C4-2B (cell line): ENCODE results near the gene TNFSF12.

Experiments
- ZFX ChIP-seq: fragments of 450-650 bp; IDR thresholded peaks from 2 replicates; pipeline ENCODE4 v1.6.1; 2017
- TF ChIP-seq, protein P1 (sequence below): fragments of 450-650 bp; conservative IDR thresholded peaks from 2 replicates; pipeline ENCODE4 v1.5.1; 2017; ENCODE audit warnings: mild to moderate bottlenecking

DNA sequence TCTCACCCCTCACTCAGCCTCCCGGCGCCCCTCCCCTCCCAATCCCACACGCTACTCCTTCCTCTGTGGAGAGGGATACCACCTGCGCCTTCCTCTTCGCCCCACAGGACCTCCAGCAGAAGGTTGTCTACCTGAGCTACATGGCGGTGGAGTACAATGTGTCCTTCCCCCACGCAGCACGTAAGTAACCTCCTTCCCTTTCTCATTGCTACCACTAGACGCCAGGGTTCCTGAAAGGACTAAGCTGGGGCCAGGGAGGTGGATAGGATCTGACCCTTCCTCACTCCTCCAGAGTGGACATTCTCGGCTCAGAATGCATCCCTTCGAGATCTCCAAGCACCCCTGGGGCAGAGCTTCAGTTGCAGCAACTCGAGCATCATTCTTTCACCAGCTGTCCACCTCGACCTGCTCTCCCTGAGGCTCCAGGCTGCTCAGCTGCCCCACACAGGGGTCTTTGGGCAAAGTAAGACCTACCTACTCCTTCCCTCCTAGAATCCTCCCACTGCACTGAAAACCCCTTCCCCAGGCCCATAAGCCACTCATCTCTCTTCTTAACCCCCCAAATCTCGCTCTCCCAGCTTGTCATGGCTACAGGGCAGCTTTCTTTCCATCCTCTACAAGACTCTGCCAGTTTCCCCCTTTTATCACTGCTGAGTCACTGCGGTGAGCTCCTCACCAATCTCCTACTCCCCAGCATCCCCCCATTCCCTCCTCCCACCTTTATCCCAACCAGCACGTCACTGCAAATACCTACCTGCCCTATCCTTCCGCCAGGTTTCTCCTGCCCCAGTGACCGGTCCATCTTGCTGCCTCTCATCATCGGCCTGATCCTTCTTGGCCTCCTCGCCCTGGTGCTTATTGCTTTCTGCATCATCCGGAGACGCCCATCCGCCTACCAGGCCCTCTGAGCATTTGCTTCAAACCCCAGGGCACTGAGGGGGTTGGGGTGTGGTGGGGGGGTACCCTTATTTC, 32.0 kb downstream of the TNFSF12 start:
- TF ChIP-seq, protein P1, sequence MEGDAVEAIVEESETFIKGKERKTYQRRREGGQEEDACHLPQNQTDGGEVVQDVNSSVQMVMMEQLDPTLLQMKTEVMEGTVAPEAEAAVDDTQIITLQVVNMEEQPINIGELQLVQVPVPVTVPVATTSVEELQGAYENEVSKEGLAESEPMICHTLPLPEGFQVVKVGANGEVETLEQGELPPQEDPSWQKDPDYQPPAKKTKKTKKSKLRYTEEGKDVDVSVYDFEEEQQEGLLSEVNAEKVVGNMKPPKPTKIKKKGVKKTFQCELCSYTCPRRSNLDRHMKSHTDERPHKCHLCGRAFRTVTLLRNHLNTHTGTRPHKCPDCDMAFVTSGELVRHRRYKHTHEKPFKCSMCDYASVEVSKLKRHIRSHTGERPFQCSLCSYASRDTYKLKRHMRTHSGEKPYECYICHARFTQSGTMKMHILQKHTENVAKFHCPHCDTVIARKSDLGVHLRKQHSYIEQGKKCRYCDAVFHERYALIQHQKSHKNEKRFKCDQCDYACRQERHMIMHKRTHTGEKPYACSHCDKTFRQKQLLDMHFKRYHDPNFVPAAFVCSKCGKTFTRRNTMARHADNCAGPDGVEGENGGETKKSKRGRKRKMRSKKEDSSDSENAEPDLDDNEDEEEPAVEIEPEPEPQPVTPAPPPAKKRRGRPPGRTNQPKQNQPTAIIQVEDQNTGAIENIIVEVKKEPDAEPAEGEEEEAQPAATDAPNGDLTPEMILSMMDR, result no peak
- TF ChIP-seq ZFX, result no peak
